Prostate gland (tissue), 2 donors: ENCODE measurements around the gene SPTY2D1. TPM values are rescaled to one million over a fixed set of nuclear protein-coding genes. Genes with fewer than 3 reads are reported as not detected.

Source experiments
- DNase-seq: peaks from one replicate; pipeline ENCODE4 v3.0.0-alpha.2; 2019; ENCODE audit warnings: low spot score
- H3K27ac ChIP-seq, 2 donors: fragments of 200-600 bp; sonication (generic); 2 replicates each; pipeline ENCODE4 v1.5.1; 2017 to 2019
- H3K27me3 ChIP-seq: fragments of 200-600 bp; sonication (generic); replicated peaks from 2 replicates; pipeline ENCODE4 v1.5.1; 2019; ENCODE audit not compliant: insufficient read depth
- H3K36me3 ChIP-seq, 2 donors: fragments of 200-600 bp; sonication (generic); 1 replicate in 1 of 2; 2 replicates in 1 of 2; pipeline versions ENCODE4 v1.5.1 to v1.8.1; 2017 to 2019
- H3K4me1 ChIP-seq: fragments of 200-600 bp; sonication (generic); replicated peaks from 2 replicates; pipeline ENCODE4 v1.5.1; 2019
- H3K4me3 ChIP-seq, 2 donors: fragments of 200-600 bp; sonication (generic); 2 replicates each; pipeline ENCODE4 v1.5.1; 2017 to 2019
- H3K9me3 ChIP-seq: fragments of 200-600 bp; sonication (generic); 2 replicates; pipeline ENCODE4 v1.5.1; 2017
- POLR2A ChIP-seq: fragments of 450-650 bp; IDR thresholded peaks from one replicate; pipeline ENCODE4 v1.6.1; 2016; ENCODE audit warnings: antibody characterized with exemption, mild to moderate bottlenecking
- POLR2AphosphoS5 ChIP-seq: sonication (generic); formaldehyde crosslinking; IDR thresholded peaks from one replicate; pipeline ENCODE4 v1.6.1; 2017; ENCODE audit warnings: antibody characterized with exemption
- WGBS: methylation state at CpG from one replicate; pipeline ENCODE4 v1.1.5; 2018; 5-methylcytosine and 5-hydroxymethylcytosine counted together
- intact Hi-C: fragments of 100-400 bp; cut with DNase I; formaldehyde crosslinking; loops from one replicate; pipeline ENCODE4 v1.14.2; 2022
- total RNA-seq, 2 donors: library from RNA; depleted of rRNA; stranded (reverse); fragments of >200 nt; gene quantifications; one replicate each; pipeline ENCODE4 v1.1.0, GENCODE V29; 2016
- TF ChIP-seq, protein P1 (sequence below), 4 experiments: fragments of 200-600 bp in 2 of 4; fragments of 450-650 bp in 2 of 4; sonication (generic) in 2 of 4; IDR thresholded peaks; 1 replicate in 3 of 4; 2 replicates in 1 of 4; pipeline ENCODE4 v1.5.1; 2016 to 2019; ENCODE audit warnings: antibody characterized with exemption in 4 of 4, mild to moderate bottlenecking in 2 of 4, moderate library complexity in 2 of 4

Gene SPTY2D1
- total RNA-seq, 2 donors from 2014 or later, result 18.0 to 19.3 TPM

DNA sequence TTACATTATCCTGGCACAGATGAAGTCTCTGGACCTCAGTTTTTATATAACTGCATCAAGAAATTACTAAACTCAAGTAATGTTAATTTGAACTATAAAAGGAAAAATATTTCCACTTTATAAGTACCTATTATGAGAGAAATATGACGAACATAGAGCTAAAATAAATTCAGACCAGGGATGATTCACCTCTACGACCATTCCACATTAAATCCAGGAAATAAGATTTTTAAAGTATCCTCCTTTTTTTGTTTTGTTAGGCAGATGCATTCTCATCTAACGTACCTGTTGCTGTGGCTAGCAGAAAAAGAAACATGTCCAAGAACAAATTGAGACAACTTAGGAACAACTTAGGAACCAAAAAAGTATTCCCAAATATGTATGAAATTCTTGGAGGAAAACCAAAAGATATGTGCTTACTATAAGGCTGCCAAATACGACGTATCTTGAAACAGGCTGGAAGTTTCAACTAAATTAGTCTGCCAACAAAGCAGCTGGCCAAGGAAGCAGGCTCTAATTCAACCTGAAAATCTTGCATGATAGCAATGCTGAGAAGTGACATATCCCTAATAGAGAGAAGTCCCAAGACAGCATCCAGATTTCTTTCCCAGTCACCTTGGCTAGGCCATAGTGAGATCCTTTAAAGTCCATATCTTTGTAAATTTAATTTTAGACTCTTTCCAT, 15.7 kb downstream of the SPTY2D1 start:
- intact Hi-C loops, result no loop called here
- WGBS, result 16% methylated on average over 5 of the region's 5 CpGs
- Histone ChIP-seq H3K27ac (no peak overlapping the region), H3K4me1 (no peaks in the 10 kb centered on the region), H3K27me3 (no peaks in the 10 kb centered on the region), H3K4me3 (no peak overlapping the region), H3K9me3 (no peaks in the 10 kb centered on the region), H3K36me3 (peaks cover 0 to 5% of the 10 kb centered on the region in 2 donors)
- no peak for DNase-seq
- TF ChIP-seq POLR2A (no peak), POLR2AphosphoS5 (no peak)
- TF ChIP-seq, protein P1, sequence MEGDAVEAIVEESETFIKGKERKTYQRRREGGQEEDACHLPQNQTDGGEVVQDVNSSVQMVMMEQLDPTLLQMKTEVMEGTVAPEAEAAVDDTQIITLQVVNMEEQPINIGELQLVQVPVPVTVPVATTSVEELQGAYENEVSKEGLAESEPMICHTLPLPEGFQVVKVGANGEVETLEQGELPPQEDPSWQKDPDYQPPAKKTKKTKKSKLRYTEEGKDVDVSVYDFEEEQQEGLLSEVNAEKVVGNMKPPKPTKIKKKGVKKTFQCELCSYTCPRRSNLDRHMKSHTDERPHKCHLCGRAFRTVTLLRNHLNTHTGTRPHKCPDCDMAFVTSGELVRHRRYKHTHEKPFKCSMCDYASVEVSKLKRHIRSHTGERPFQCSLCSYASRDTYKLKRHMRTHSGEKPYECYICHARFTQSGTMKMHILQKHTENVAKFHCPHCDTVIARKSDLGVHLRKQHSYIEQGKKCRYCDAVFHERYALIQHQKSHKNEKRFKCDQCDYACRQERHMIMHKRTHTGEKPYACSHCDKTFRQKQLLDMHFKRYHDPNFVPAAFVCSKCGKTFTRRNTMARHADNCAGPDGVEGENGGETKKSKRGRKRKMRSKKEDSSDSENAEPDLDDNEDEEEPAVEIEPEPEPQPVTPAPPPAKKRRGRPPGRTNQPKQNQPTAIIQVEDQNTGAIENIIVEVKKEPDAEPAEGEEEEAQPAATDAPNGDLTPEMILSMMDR (IDR thresholded peaks at IDR 0.05), result no peak

DNA sequence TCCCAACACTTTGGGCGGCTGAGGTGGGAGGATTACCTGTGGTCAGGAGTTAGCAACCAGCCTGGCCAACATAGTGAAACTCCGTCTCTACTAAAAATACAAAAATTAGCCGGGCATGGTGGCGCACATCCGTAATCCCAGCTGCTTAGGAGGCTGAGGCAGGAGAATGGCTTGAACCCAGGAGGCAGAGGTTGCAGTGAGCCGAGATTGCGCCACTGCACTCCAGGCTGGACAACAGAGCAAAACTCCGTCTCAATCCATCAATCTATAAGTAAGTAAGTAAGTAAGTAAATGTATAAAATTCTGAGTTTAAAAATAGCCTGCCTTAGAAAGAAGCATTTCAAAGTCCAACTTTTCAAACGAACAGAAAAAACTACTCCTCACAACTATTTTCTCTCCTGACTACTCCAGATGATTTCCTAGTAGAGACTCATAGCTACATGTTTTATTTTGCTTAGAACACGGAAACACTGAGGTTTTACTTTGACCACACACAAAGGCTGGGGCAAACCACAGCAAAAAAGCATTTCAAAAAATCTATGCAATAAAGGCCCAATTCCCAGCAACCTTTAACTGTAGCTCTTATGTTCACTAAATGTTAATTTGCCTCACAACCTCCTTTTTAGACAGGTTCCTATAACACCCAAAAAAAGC, 16.3 kb downstream of the SPTY2D1 start:
- no peaks in the 10 kb centered on the region for H3K27me3 ChIP-seq
- WGBS, result 82% methylated on average over 10 of the region's 10 CpGs
- intact Hi-C loops, result no loop called here
- no peak overlapping the region for H3K4me3 ChIP-seq
- no peak for DNase-seq
- TF ChIP-seq, protein P1 (IDR thresholded peaks at IDR 0.05), result no peak
- TF ChIP-seq POLR2A, result no peak
- TF ChIP-seq POLR2AphosphoS5, result no peak
- no peaks in the 10 kb centered on the region for H3K4me1 ChIP-seq
- H3K36me3 ChIP-seq, result peaks cover 0 to 5% of the 10 kb centered on the region in 2 donors
- no peaks in the 10 kb centered on the region for H3K9me3 ChIP-seq
- H3K27ac ChIP-seq, result no peak overlapping the region

GRCh38 chr11:18615628-18616392, 18.3 kb downstream of the SPTY2D1 start:
- no peaks in the 10 kb centered on the region for H3K9me3 ChIP-seq
- 90% methylated on average over 11 of the region's 11 CpGs for WGBS
- H3K27ac ChIP-seq, result no peak overlapping the region
- no peaks in the 10 kb centered on the region for H3K27me3 ChIP-seq
- no peak for DNase-seq
- no peak overlapping the region for H3K4me3 ChIP-seq
- TF ChIP-seq POLR2AphosphoS5 (no peak), POLR2A (no peak)
- TF ChIP-seq, protein P1 (IDR thresholded peaks at IDR 0.05), result no peak
- no peaks in the 10 kb centered on the region for H3K4me1 ChIP-seq
- H3K36me3 ChIP-seq, result peaks cover 6 to 14% of the 10 kb centered on the region in 2 donors
- intact Hi-C loops, result no loop called here

- intact Hi-C loops, result no loop called here
- WGBS, result 96% methylated on average over 9 of the region's 10 CpGs
- Histone ChIP-seq H3K4me3 (no peak overlapping the region), H3K4me1 (no peaks in the 10 kb centered on the region), H3K27me3 (no peaks in the 10 kb centered on the region), H3K9me3 (no peaks in the 10 kb centered on the region), H3K27ac (no peak overlapping the region), H3K36me3 (peaks cover 7 to 15% of the 10 kb centered on the region in 2 donors)
- TF ChIP-seq POLR2AphosphoS5, result no peak
- no peak for TF ChIP-seq POLR2A
- TF ChIP-seq, protein P1 (IDR thresholded peaks at IDR 0.05), result no peak
- no peak for DNase-seq
These were observed 19.5 kb downstream of the SPTY2D1 start for GRCh38 chr11:18614667-18615066.
